ENCODE data around the gene ZNF579.

ZNF579 gene

DNA sequence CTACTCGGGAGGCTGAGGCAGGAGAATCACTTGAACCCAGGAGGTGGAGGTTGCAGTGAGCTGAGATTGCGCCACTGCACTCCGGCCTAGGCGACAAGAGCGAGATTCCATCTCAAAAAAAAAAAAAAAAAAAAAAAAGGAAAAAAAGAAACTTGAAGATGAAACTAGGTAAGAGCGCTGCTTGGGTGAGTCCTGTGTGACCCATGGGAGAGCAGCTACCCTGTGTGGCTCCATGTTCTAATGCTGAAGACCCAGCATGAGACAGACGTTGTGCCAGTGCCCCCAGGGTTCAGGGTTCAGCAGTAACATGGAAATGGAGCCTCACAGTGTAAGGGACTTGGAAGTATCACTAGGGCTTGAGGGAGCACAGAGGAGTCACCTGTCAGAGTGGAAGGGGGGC is 37.8 kb upstream of the ZNF579 start:
- TF ChIP-seq PPARA (CRISPR knock-in tag; IDR thresholded peaks at IDR 0.05; ENCODE audit: borderline replicate concordance), result no peak
- TF ChIP-seq, protein P1, sequence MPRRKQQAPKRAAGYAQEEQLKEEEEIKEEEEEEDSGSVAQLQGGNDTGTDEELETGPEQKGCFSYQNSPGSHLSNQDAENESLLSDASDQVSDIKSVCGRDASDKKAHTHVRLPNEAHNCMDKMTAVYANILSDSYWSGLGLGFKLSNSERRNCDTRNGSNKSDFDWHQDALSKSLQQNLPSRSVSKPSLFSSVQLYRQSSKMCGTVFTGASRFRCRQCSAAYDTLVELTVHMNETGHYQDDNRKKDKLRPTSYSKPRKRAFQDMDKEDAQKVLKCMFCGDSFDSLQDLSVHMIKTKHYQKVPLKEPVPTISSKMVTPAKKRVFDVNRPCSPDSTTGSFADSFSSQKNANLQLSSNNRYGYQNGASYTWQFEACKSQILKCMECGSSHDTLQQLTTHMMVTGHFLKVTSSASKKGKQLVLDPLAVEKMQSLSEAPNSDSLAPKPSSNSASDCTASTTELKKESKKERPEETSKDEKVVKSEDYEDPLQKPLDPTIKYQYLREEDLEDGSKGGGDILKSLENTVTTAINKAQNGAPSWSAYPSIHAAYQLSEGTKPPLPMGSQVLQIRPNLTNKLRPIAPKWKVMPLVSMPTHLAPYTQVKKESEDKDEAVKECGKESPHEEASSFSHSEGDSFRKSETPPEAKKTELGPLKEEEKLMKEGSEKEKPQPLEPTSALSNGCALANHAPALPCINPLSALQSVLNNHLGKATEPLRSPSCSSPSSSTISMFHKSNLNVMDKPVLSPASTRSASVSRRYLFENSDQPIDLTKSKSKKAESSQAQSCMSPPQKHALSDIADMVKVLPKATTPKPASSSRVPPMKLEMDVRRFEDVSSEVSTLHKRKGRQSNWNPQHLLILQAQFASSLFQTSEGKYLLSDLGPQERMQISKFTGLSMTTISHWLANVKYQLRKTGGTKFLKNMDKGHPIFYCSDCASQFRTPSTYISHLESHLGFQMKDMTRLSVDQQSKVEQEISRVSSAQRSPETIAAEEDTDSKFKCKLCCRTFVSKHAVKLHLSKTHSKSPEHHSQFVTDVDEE (CRISPR knock-in tag; IDR thresholded peaks at IDR 0.05), result no peak
- no peak for TF ChIP-seq CREB5 (CRISPR knock-in tag; IDR thresholded peaks at IDR 0.05; ENCODE audit: low read depth)
- TF ChIP-seq ZNF565 (CRISPR knock-in tag; conservative IDR thresholded peaks at IDR 0.05; ENCODE audit: low read depth), result no peak
- TF ChIP-seq RARB (CRISPR knock-in tag; IDR thresholded peaks at IDR 0.05), result no peak
- no peak for TF ChIP-seq ZC3H10 (CRISPR knock-in tag; IDR thresholded peaks at IDR 0.05)
- no peak for TF ChIP-seq OSR1 (CRISPR knock-in tag; IDR thresholded peaks at IDR 0.05)
- TF ChIP-seq TOX (CRISPR knock-in tag; IDR thresholded peaks at IDR 0.05; ENCODE audit: borderline replicate concordance), result no peak
- no peak for TF ChIP-seq CSDC2 (CRISPR knock-in tag; IDR thresholded peaks at IDR 0.05)
- TF ChIP-seq ISL1 (CRISPR knock-in tag; IDR thresholded peaks at IDR 0.05), result no peak
- TF ChIP-seq TCF4 (CRISPR knock-in tag; IDR thresholded peaks at IDR 0.05; ENCODE audit: borderline replicate concordance), result no peak
- TF ChIP-seq ESRRG (CRISPR knock-in tag; IDR thresholded peaks at IDR 0.05), result no peak
- no peak for TF ChIP-seq ZFP3 (CRISPR knock-in tag; IDR thresholded peaks at IDR 0.05)
- TF ChIP-seq PATZ1 (CRISPR knock-in tag; IDR thresholded peaks at IDR 0.05; ENCODE audit: borderline replicate concordance), result no peak
- no peak for TF ChIP-seq SNAI2 (CRISPR knock-in tag; IDR thresholded peaks at IDR 0.05)
- no peak for ATAC-seq

- TF ChIP-seq GLIS3 (CRISPR knock-in tag; IDR thresholded peaks at IDR 0.05) (no peak), CSDC2 (CRISPR knock-in tag; IDR thresholded peaks at IDR 0.05) (no peak), CSRNP3 (CRISPR knock-in tag; IDR thresholded peaks at IDR 0.05) (no peak)
- ATAC-seq, result no peak
Observed at GRCh38 chr19:55617426-55617825, 36.8 kb upstream of the ZNF579 start.

DNA sequence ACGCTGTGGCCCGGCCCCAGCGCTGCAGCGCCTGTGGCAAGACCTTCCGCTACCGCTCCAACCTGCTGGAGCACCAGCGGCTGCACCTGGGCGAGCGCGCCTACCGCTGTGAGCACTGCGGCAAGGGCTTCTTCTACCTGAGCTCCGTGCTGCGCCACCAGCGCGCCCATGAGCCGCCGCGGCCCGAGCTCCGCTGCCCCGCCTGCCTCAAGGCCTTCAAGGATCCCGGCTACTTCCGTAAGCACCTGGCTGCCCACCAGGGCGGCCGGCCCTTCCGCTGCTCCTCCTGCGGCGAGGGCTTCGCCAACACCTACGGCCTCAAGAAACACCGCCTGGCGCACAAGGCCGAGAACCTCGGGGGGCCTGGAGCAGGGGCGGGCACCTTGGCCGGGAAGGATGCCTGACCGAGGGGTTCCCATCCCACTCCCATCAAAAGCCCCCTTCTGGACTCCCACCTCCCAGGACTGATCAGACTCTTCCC is 35.8 kb upstream of the ZNF579 start:
- ATAC-seq, result no peak
- no peak for TF ChIP-seq ARNTL (CRISPR knock-in tag; IDR thresholded peaks at IDR 0.05; ENCODE audit: borderline replicate concordance, low read depth)
- TF ChIP-seq BACH2 (CRISPR knock-in tag; IDR thresholded peaks at IDR 0.05; ENCODE audit: borderline replicate concordance), result no peak
- no peak for TF ChIP-seq ESRRG (CRISPR knock-in tag; IDR thresholded peaks at IDR 0.05)
- no peak for TF ChIP-seq PPARA (CRISPR knock-in tag; IDR thresholded peaks at IDR 0.05; ENCODE audit: borderline replicate concordance)
- no peak for TF ChIP-seq CSRNP3 (CRISPR knock-in tag; IDR thresholded peaks at IDR 0.05)

Data from SK-N-SH treated with all-trans-retinoic acid at 6 μM for 48 hours (cell line).